Astrocyte (in vitro differentiated cells and primary cell): ENCODE measurements around the gene KLHL22.

Experiments
- CTCF ChIP-seq: IDR thresholded peaks from 2 replicates; pipeline ENCODE4 v1.5.1; 2011; ENCODE audit warnings: low read depth, mild to moderate bottlenecking, inconsistent platforms, low read length, moderate library complexity; ENCODE audit not compliant: insufficient read depth
- EZH2 ChIP-seq: IDR thresholded peaks from 2 replicates; pipeline ENCODE4 v1.6.1; 2012; ENCODE audit warnings: mild to moderate bottlenecking, low read length, inconsistent platforms; ENCODE audit not compliant: insufficient read depth

- TF ChIP-seq CTCF (no peak), EZH2 (no peak)
These were observed 72.3 kb downstream of the KLHL22 start for GRCh38 chr22:20423008-20423905.
